HepG2 (cell line): ENCODE data around the gene ALDOA. TPM values are rescaled to one million over a fixed set of nuclear protein-coding genes. Genes with fewer than 3 reads are reported as not detected.

Experiments
- DMAP1 ChIP-seq: IDR thresholded peaks from 2 replicates; pipeline ENCODE4 v1.6.1; 2016
- FIP1L1 ChIP-seq: fragments of 200-400 bp; formaldehyde crosslinking; IDR thresholded peaks from 2 replicates; pipeline ENCODE4 v1.6.1; 2018; ENCODE audit warnings: low read depth, mild to moderate bottlenecking, low read length, moderate library complexity, borderline replicate concordance; ENCODE audit not compliant: insufficient read depth
- GMEB1 ChIP-seq: sonication (generic); formaldehyde crosslinking; IDR thresholded peaks from 2 replicates; pipeline ENCODE4 v1.5.1; 2020; ENCODE audit warnings: missing genetic modification reagents, mild to moderate bottlenecking, borderline replicate concordance
- HDAC1 ChIP-seq: sonication (generic); formaldehyde crosslinking; IDR thresholded peaks from 2 replicates; pipeline ENCODE4 v1.5.1; 2020; ENCODE audit warnings: mild to moderate bottlenecking, missing genetic modification reagents
- HOXA3 ChIP-seq: sonication (generic); formaldehyde crosslinking; IDR thresholded peaks from 2 replicates; pipeline ENCODE4 v1.5.0; 2020; ENCODE audit warnings: missing genetic modification reagents
- KLF15 ChIP-seq: sonication (generic); formaldehyde crosslinking; IDR thresholded peaks from 2 replicates; pipeline ENCODE4 v1.8.1; 2023; ENCODE audit warnings: borderline replicate concordance, mild to moderate bottlenecking, inconsistent platforms, missing genetic modification reagents, mixed read lengths
- MEIS1 ChIP-seq: sonication (generic); formaldehyde crosslinking; IDR thresholded peaks from 2 replicates; pipeline ENCODE4 v1.9.0; 2021; ENCODE audit warnings: mild to moderate bottlenecking, missing genetic modification reagents, moderate library complexity, borderline replicate concordance
- MYPOP ChIP-seq: sonication (generic); formaldehyde crosslinking; IDR thresholded peaks from 2 replicates; pipeline ENCODE4 v1.8.1; 2023; ENCODE audit warnings: mild to moderate bottlenecking, moderate library complexity, missing genetic modification reagents
- REL ChIP-seq: sonication (generic); formaldehyde crosslinking; conservative IDR thresholded peaks from 2 replicates; pipeline ENCODE4 v1.8.0; 2022; ENCODE audit warnings: mild to moderate bottlenecking, missing genetic modification reagents, moderate library complexity
- SMAD3 ChIP-seq: sonication (generic); formaldehyde crosslinking; IDR thresholded peaks from 2 replicates; pipeline ENCODE4 v1.4.0; 2020; ENCODE audit warnings: missing genetic modification reagents
- SOX13 ChIP-seq, 3 experiments: fragments of 450-650 bp in 1 of 3; sonication (generic) in 1 of 3; formaldehyde crosslinking in 1 of 3; IDR thresholded peaks in 2 of 3; conservative IDR thresholded peaks in 1 of 3; 2 replicates each; pipeline versions ENCODE4 v1.5.0 to v1.6.1; 2016 to 2020; ENCODE audit warnings: antibody characterized with exemption in 1 of 3, mild to moderate bottlenecking in 1 of 3, missing compliant biosample characterization in 1 of 3, missing genetic modification reagents in 1 of 3, moderate library complexity in 1 of 3
- SP1 ChIP-seq, 2 experiments: fragments of 450-650 bp in 1 of 2; sonication (generic) in 1 of 2; formaldehyde crosslinking in 1 of 2; IDR thresholded peaks; 2 replicates each; pipeline versions ENCODE4 v1.4.0 to v1.6.1; 2016 to 2020; ENCODE audit warnings: missing genetic modification reagents in 1 of 2
- TFDP2 ChIP-seq: sonication (generic); formaldehyde crosslinking; IDR thresholded peaks from 2 replicates; pipeline ENCODE4 v1.4.0; 2020; ENCODE audit warnings: missing genetic modification reagents
- ZNF343 ChIP-seq: sonication (generic); formaldehyde crosslinking; IDR thresholded peaks from 2 replicates; pipeline ENCODE4 v1.4.0; 2020; ENCODE audit warnings: mild to moderate bottlenecking, missing genetic modification reagents
- ZNF556 ChIP-seq: sonication (generic); formaldehyde crosslinking; IDR thresholded peaks from 2 replicates; pipeline ENCODE4 v1.4.0; 2020; ENCODE audit warnings: mild to moderate bottlenecking, missing genetic modification reagents, borderline replicate concordance
- ZNF558 ChIP-seq: sonication (generic); formaldehyde crosslinking; IDR thresholded peaks from 2 replicates; pipeline ENCODE4 v1.9.0; 2022; ENCODE audit warnings: mild to moderate bottlenecking, missing genetic modification reagents, borderline replicate concordance
- ZNF615 ChIP-seq: sonication (generic); formaldehyde crosslinking; IDR thresholded peaks from 2 replicates; pipeline ENCODE4 v1.5.0; 2020; ENCODE audit warnings: mild to moderate bottlenecking, missing genetic modification reagents, borderline replicate concordance
- polyA plus RNA-seq, 8 experiments: library from polyadenylated mRNA; depleted of rRNA in 3 of 8; stranded (reverse) in 7 of 8; unstranded in 1 of 8; fragments of >200 nt; fragmentation: Illumina TruSeq in 4 of 8; extraction: Trizol in 4 of 8; gene quantifications; 2 replicates each; pipeline versions ENCODE4 v1.2.1 to v1.2.3, GENCODE V29; 2011 to 2016; ENCODE audit warnings: low read depth in 4 of 8, missing spikeins in 1 of 8, mixed read lengths in 1 of 8; ENCODE audit not compliant: insufficient read depth in 1 of 8
- total RNA-seq, 5 experiments: library from RNA; depleted of rRNA; stranded (reverse); fragments of >200 nt; fragmentation: Illumina TruSeq; extraction: Trizol; gene quantifications; 2 replicates each; pipeline ENCODE4 v1.2.3, GENCODE V29; 2016; ENCODE audit warnings: low read depth in 1 of 5
- TF ChIP-seq, protein P1 (sequence below): sonication (generic); formaldehyde crosslinking; IDR thresholded peaks from 2 replicates; pipeline ENCODE4 v1.4.0; 2020; ENCODE audit warnings: mild to moderate bottlenecking, missing genetic modification reagents
- TF ChIP-seq, protein P2 (sequence below): sonication (generic); formaldehyde crosslinking; IDR thresholded peaks from 2 replicates; pipeline ENCODE4 v1.9.0; 2021; ENCODE audit warnings: missing genetic modification reagents, borderline replicate concordance

Gene ALDOA
- total and polyA plus RNA-seq, 2 of the 13 experiments (the other 11 are each of a cell fraction or from before 2014, with no cell fraction given) = 925 to 1,884 TPM

- TF ChIP-seq, protein P1, sequence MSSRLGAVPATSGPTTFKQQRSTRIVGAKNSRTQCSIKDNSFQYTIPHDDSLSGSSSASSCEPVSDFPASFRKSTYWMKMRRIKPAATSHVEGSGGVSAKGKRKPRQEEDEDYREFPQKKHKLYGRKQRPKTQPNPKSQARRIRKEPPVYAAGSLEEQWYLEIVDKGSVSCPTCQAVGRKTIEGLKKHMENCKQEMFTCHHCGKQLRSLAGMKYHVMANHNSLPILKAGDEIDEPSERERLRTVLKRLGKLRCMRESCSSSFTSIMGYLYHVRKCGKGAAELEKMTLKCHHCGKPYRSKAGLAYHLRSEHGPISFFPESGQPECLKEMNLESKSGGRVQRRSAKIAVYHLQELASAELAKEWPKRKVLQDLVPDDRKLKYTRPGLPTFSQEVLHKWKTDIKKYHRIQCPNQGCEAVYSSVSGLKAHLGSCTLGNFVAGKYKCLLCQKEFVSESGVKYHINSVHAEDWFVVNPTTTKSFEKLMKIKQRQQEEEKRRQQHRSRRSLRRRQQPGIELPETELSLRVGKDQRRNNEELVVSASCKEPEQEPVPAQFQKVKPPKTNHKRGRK (CRISPR knock-in tag) = peak; percentile 70; the same call in 1 of the 2 replicates
- peak; percentile 79 for TF ChIP-seq HDAC1 (CRISPR knock-in tag)
- TF ChIP-seq ZNF343 (CRISPR knock-in tag) = peak; percentile 73; the same call in 1 of the 2 replicates
- no peak for TF ChIP-seq MYPOP (CRISPR knock-in tag)
- TF ChIP-seq ZNF558 (CRISPR knock-in tag) = no peak; the same call in 1 of the 2 replicates
- TF ChIP-seq HOXA3 (CRISPR knock-in tag) = peak; percentile 76
- no peak; the same call in 1 of the 2 replicates for TF ChIP-seq REL (CRISPR knock-in tag)
- TF ChIP-seq GMEB1 (CRISPR knock-in tag) = 0 out of 2 replicates have a peak, but pooled peaks have one; percentile 38
- no peak; the same call in 1 of the 2 replicates for TF ChIP-seq MEIS1
- TF ChIP-seq DMAP1 (CRISPR knock-in tag) = peak; percentile 66
- no peak for TF ChIP-seq ZNF615 (CRISPR knock-in tag)
- no peak for TF ChIP-seq SOX13 (IDR thresholded peaks at IDR 0.05)
- TF ChIP-seq SOX13 (CRISPR knock-in tag; conservative IDR thresholded peaks at IDR 0.05 in 1 of 2, IDR thresholded peaks at IDR 0.05 in 1 of 2) = no peak; a peak in 1 of 4 replicates
- no peak for TF ChIP-seq FIP1L1
- TF ChIP-seq, protein P2, sequence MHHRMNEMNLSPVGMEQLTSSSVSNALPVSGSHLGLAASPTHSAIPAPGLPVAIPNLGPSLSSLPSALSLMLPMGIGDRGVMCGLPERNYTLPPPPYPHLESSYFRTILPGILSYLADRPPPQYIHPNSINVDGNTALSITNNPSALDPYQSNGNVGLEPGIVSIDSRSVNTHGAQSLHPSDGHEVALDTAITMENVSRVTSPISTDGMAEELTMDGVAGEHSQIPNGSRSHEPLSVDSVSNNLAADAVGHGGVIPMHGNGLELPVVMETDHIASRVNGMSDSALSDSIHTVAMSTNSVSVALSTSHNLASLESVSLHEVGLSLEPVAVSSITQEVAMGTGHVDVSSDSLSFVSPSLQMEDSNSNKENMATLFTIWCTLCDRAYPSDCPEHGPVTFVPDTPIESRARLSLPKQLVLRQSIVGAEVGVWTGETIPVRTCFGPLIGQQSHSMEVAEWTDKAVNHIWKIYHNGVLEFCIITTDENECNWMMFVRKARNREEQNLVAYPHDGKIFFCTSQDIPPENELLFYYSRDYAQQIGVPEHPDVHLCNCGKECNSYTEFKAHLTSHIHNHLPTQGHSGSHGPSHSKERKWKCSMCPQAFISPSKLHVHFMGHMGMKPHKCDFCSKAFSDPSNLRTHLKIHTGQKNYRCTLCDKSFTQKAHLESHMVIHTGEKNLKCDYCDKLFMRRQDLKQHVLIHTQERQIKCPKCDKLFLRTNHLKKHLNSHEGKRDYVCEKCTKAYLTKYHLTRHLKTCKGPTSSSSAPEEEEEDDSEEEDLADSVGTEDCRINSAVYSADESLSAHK = no peak
- TF ChIP-seq KLF15 (CRISPR knock-in tag) = no peak
- TF ChIP-seq SMAD3 (CRISPR knock-in tag) = peak; percentile 19; the same call in 1 of the 2 replicates
- no peak for TF ChIP-seq SP1 (IDR thresholded peaks at IDR 0.05)
- TF ChIP-seq SP1 (CRISPR knock-in tag; IDR thresholded peaks at IDR 0.05) = peak; percentile 40
- TF ChIP-seq ZNF556 (CRISPR knock-in tag) = peak; percentile 90; the same call in 1 of the 2 replicates
- TF ChIP-seq TFDP2 = peak; percentile 62
Measured at GRCh38 chr16:30112197-30113030, 46.9 kb downstream of the ALDOA start (continued).
